Neural progenitor cell (in vitro differentiated cells): ENCODE data around the gene LCA5L. TPM values are rescaled to one million over a fixed set of nuclear protein-coding genes. Genes with fewer than 3 reads are reported as not detected.

Experiments
- DNase-seq: peaks from one replicate; pipeline ENCODE4 v3.0.0-alpha.2; 2016; ENCODE audit warnings: low spot score
- H2AFZ ChIP-seq: fragments of 200-600 bp; sonication (generic); replicated peaks from 2 replicates; pipeline ENCODE4 v1.6.1; 2016; ENCODE audit warnings: antibody characterized with exemption
- H3F3A ChIP-seq: fragments of 200-600 bp; sonication (generic); 2 replicates; pipeline ENCODE4 v1.6.1; 2016; ENCODE audit warnings: antibody characterized with exemption, low read depth
- H3K27ac ChIP-seq: fragments of 200-600 bp; sonication (generic); 2 replicates; pipeline ENCODE4 v1.5.1; 2016; ENCODE audit warnings: mild to moderate bottlenecking
- H3K27me3 ChIP-seq: fragments of 200-600 bp; sonication (generic); 2 replicates; pipeline ENCODE4 v1.6.1; 2016; ENCODE audit warnings: mild to moderate bottlenecking, moderate library complexity
- H3K36me3 ChIP-seq: fragments of 200-600 bp; sonication (generic); 2 replicates; pipeline ENCODE4 v1.5.1; 2016
- H3K4me1 ChIP-seq: fragments of 200-600 bp; sonication (generic); 2 replicates; pipeline ENCODE4 v1.6.1; 2016; ENCODE audit warnings: mixed run types
- H3K4me2 ChIP-seq: fragments of 200-600 bp; sonication (generic); 2 replicates; pipeline ENCODE4 v1.6.1; 2016
- H3K4me3 ChIP-seq: fragments of 200-600 bp; sonication (generic); 2 replicates; pipeline ENCODE4 v1.5.1; 2016
- H3K79me2 ChIP-seq: fragments of 200-600 bp; sonication (generic); 2 replicates; pipeline ENCODE4 v1.6.1; 2016; ENCODE audit warnings: low read depth
- H3K9ac ChIP-seq: fragments of 200-600 bp; sonication (generic); 2 replicates; pipeline ENCODE4 v1.6.1; 2016
- H3K9me3 ChIP-seq: fragments of 200-600 bp; sonication (generic); 2 replicates; pipeline ENCODE4 v1.5.1; 2016; ENCODE audit warnings: low read depth
- H4K20me1 ChIP-seq: fragments of 200-600 bp; sonication (generic); 2 replicates; pipeline ENCODE4 v1.6.1; 2016; ENCODE audit warnings: low read depth
- H3K27ac Mint-ChIP-seq: 3 replicates; pipeline ENCODE4 v1.8.0; 2021; ENCODE audit warnings: mixed read lengths
- H3K27me3 Mint-ChIP-seq: 2 replicates; pipeline ENCODE4 v1.8.0; 2022; ENCODE audit warnings: low read depth, mild to moderate bottlenecking, inconsistent platforms, moderate library complexity, mixed read lengths; ENCODE audit not compliant: insufficient read depth
- H3K36me3 Mint-ChIP-seq: 3 replicates; pipeline ENCODE4 v1.8.0; 2021; ENCODE audit warnings: mixed read lengths
- H3K4me1 Mint-ChIP-seq: 3 replicates; pipeline ENCODE4 v1.8.0; 2021; ENCODE audit warnings: mixed read lengths
- H3K4me3 Mint-ChIP-seq: 3 replicates; pipeline ENCODE4 v1.8.0; 2021; ENCODE audit warnings: mild to moderate bottlenecking, moderate library complexity, mixed read lengths
- H3K9me3 Mint-ChIP-seq: 3 replicates; pipeline ENCODE4 v1.8.0; 2020; ENCODE audit warnings: mixed read lengths
- EZH2 ChIP-seq: fragments of 200-600 bp; sonication (generic); IDR thresholded peaks from 2 replicates; pipeline ENCODE4 v1.6.1; 2017; ENCODE audit warnings: antibody characterized with exemption, mild to moderate bottlenecking, moderate library complexity
- EZH2phosphoT487 ChIP-seq: fragments of 200-600 bp; sonication (generic); IDR thresholded peaks from 2 replicates; pipeline ENCODE4 v1.6.1; 2017; ENCODE audit warnings: antibody characterized with exemption
- microRNA-seq: library from miRNA; unstranded; fragments of <30 nt; microRNA quantifications from one replicate; pipeline ENCODE4, GENCODE V29; 2016
- small RNA-seq: library from RNA; depleted of rRNA; stranded (forward); fragments of <200 nt; gene quantifications from one replicate; pipeline ENCODE3, GENCODE V24; 2015
- total RNA-seq: library from RNA; depleted of rRNA; stranded (reverse); fragments of >200 nt; gene quantifications from 2 replicates; pipeline ENCODE4 v1.2.3, GENCODE V29; 2015; ENCODE audit warnings: low replicate concordance
- TF ChIP-seq, protein P1 (sequence below): fragments of 200-600 bp; sonication (generic); IDR thresholded peaks from 2 replicates; pipeline ENCODE4 v1.5.1; 2017; ENCODE audit warnings: antibody characterized with exemption, mild to moderate bottlenecking

LCA5L gene
- total RNA-seq, 1 donor from 2014 or later: 4.7 TPM

DNA sequence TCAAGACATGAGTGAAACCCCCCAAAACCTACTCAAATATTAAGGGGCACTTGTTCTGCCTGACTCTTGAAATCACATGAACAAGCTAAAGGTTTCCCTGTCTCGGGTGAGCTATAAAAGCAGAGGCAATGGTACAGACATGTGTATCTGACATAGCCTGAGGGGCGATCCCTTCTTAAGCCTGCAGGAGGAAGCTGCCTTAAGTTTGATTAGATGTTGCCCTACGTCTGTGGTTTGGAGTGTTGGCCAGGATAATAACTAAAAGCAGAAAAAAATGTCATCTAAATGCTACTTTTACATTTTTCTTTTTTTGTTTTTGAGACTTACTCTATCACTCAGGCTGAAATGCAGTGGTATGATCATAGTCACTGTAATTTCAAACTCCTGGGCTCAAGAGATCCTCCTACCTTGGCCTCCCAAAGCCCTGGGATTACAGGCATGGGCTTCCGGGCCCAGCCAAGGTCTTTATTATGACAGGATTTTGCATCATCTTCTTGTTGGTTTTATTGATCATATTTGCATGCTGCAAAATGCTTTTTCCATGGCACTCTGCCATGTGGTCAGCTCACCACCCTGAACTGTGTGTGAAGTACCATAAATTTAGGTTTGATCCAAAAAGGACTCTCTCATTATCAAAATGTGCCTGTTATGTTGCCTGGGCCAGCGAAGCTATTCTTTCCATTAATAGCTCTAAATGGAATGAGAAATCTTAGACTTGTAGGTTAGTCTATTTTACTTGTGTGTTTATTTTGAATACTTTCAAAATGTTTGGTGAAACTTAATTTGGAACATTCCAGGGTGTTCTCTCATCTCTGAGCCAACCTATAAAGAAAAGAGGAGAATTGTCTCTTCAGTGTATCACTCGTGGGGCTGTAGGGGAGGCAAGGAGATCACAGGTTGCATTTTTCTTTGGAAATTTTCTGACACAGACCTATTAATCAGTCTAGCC, 81.7 kb downstream of the LCA5L start:
- H3K4me3 Mint-ChIP-seq: no peak overlapping the region

DNA sequence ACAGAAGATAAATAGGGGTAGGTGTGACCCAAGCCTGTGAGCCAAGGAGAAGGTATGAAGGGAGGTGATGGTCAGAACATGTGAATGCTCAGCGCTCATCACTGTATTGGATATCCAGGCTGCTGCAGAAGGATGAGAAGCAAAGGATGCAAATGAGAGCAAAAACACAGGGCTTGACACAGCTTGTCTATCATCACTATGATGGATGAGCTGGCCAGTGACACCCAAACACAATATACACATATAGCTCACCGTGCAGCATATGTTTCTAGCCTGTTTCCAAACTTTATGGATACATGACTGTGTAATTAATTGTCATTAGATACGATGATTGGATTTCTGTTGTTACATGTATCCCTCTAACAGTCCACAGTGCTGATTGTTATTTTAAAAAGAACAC, 82.8 kb downstream of the LCA5L start:
- H3K4me1 ChIP-seq: no peaks in the 10 kb centered on the region
- no peak for DNase-seq
- Mint-ChIP-seq H3K27ac (peak overlapping the region; percentile 19), H3K27me3 (peaks cover 2% of the 10 kb centered on the region), H3K4me1 (no peaks in the 10 kb centered on the region), H3K4me3 (no peak overlapping the region), H3K9me3 (peaks cover 3% of the 10 kb centered on the region), H3K36me3 (no peaks in the 10 kb centered on the region)
- no peak overlapping the region for H3K4me3 ChIP-seq
- no peaks in the 10 kb centered on the region for H4K20me1 ChIP-seq
- H3K36me3 ChIP-seq: no peaks in the 10 kb centered on the region
- no peaks in the 10 kb centered on the region for H3K9me3 ChIP-seq
- H3K27ac ChIP-seq: no peak overlapping the region
- H3F3A ChIP-seq: no peaks in the 10 kb centered on the region
- no peak overlapping the region for H3K4me2 ChIP-seq
- no peak overlapping the region for H3K9ac ChIP-seq
- H2AFZ ChIP-seq: no peak overlapping the region
- TF ChIP-seq EZH2 (no peak), EZH2phosphoT487 (no peak)
- TF ChIP-seq, protein P1, sequence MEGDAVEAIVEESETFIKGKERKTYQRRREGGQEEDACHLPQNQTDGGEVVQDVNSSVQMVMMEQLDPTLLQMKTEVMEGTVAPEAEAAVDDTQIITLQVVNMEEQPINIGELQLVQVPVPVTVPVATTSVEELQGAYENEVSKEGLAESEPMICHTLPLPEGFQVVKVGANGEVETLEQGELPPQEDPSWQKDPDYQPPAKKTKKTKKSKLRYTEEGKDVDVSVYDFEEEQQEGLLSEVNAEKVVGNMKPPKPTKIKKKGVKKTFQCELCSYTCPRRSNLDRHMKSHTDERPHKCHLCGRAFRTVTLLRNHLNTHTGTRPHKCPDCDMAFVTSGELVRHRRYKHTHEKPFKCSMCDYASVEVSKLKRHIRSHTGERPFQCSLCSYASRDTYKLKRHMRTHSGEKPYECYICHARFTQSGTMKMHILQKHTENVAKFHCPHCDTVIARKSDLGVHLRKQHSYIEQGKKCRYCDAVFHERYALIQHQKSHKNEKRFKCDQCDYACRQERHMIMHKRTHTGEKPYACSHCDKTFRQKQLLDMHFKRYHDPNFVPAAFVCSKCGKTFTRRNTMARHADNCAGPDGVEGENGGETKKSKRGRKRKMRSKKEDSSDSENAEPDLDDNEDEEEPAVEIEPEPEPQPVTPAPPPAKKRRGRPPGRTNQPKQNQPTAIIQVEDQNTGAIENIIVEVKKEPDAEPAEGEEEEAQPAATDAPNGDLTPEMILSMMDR: no peak
- no peaks in the 10 kb centered on the region for H3K79me2 ChIP-seq
- no peaks in the 10 kb centered on the region for H3K27me3 ChIP-seq

More for the DNA sequence above, 81.7 kb downstream of the LCA5L start:
- H3K4me1 Mint-ChIP-seq: no peaks in the 10 kb centered on the region
- no peak overlapping the region for H3K4me2 ChIP-seq
- no peaks in the 10 kb centered on the region for H3K36me3 Mint-ChIP-seq
- TF ChIP-seq, protein P1: no peak
- no peak for TF ChIP-seq EZH2phosphoT487
- no peak for TF ChIP-seq EZH2
- no peak overlapping the region for H3K27ac Mint-ChIP-seq
- H3F3A ChIP-seq: no peaks in the 10 kb centered on the region
- no peaks in the 10 kb centered on the region for H3K79me2 ChIP-seq
- H4K20me1 ChIP-seq: no peaks in the 10 kb centered on the region
- no peaks in the 10 kb centered on the region for H3K27me3 ChIP-seq
- H3K27ac ChIP-seq: no peak overlapping the region
- no peaks in the 10 kb centered on the region for H3K9me3 ChIP-seq
- no peaks in the 10 kb centered on the region for H3K36me3 ChIP-seq
- no peak overlapping the region for H2AFZ ChIP-seq
- no peak overlapping the region for H3K4me3 ChIP-seq
- no peak overlapping the region for H3K9ac ChIP-seq
- H3K9me3 Mint-ChIP-seq: peaks cover 3% of the 10 kb centered on the region
- H3K4me1 ChIP-seq: no peaks in the 10 kb centered on the region
- H3K27me3 Mint-ChIP-seq: peaks cover 2% of the 10 kb centered on the region
- no peak for DNase-seq

DNA sequence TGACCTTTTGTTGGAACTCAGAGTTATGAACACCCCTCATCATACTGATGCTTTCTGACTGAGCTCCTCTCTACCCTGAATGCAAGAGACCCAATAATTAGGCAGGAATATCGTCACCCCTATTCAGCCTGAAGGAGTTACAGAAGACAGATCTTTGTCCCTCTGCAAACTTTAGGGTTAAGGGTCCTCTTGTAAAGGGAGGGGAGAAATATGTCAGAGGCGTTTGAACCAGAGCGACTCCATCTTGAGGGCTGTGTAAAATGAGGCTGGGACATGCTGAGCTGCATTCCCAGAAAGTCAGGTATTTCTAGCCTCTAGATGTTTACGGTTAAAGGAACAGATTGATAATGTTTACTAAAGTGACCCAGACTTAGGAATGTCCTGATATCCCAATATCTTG, 86.2 kb downstream of the LCA5L start:
- H4K20me1 ChIP-seq: no peaks in the 10 kb centered on the region
- no peaks in the 10 kb centered on the region for H3K36me3 Mint-ChIP-seq
- H3K79me2 ChIP-seq: no peaks in the 10 kb centered on the region
- H3K27me3 Mint-ChIP-seq: peaks cover 2% of the 10 kb centered on the region
- no peak overlapping the region for H3K4me3 ChIP-seq
- DNase-seq: no peak
- no peaks in the 10 kb centered on the region for H3K9me3 ChIP-seq
- H3K27ac Mint-ChIP-seq: no peak overlapping the region
- TF ChIP-seq EZH2phosphoT487 (no peak), EZH2 (no peak)
- TF ChIP-seq, protein P1: no peak
- H3K4me1 ChIP-seq: no peaks in the 10 kb centered on the region
- H2AFZ ChIP-seq: no peak overlapping the region
- no peaks in the 10 kb centered on the region for H3F3A ChIP-seq
- H3K36me3 ChIP-seq: no peaks in the 10 kb centered on the region
- H3K9ac ChIP-seq: no peak overlapping the region
- no peak overlapping the region for H3K4me3 Mint-ChIP-seq
- no peaks in the 10 kb centered on the region for H3K27me3 ChIP-seq
- H3K4me1 Mint-ChIP-seq: no peaks in the 10 kb centered on the region
- no peak overlapping the region for H3K27ac ChIP-seq
- H3K4me2 ChIP-seq: no peak overlapping the region
- peaks cover 2% of the 10 kb centered on the region for H3K9me3 Mint-ChIP-seq

Small RNA genes within 50 kb of the gene (microRNA-seq; reads per million reads assigned to microRNA genes)
- gene MIR6508: not detected

Small RNA genes within 50 kb of the gene (small RNA-seq; reads per million reads assigned to genes)
- not detected for gene MIR6508

Other genes starting within 250 kb of the LCA5L start
- 85.0 and 130 TPM in 2 replicates for gene BRWD1, start 132.1 kb downstream of the LCA5L start, total RNA-seq
- gene HMGN1, start 96.7 kb downstream of the LCA5L start, total RNA-seq: 516 and 903 TPM in 2 replicates
- gene SH3BGR, start 6.2 kb upstream of the LCA5L start, total RNA-seq: 7.5 and 12.2 TPM in 2 replicates
- 1.3 and 1.5 TPM in 2 replicates for gene B3GALT5, start 167.2 kb upstream of the LCA5L start, total RNA-seq